Muscle layer of colon (tissue), 2 donors: ENCODE data around the gene MXRA7.

Source experiments
- H3K27ac ChIP-seq: one replicate; pipeline ENCODE4 v1.7.0; 2013; ENCODE audit warnings: low read depth, mild to moderate bottlenecking, low read length, moderate library complexity
- H3K27me3 ChIP-seq, 2 donors: one replicate each; pipeline ENCODE4 v1.7.0; 2013; ENCODE audit warnings: low read length in 2 of 2, mild to moderate bottlenecking in 2 of 2; ENCODE audit not compliant: insufficient read depth in 2 of 2, control insufficient read depth in 1 of 2
- H3K36me3 ChIP-seq: one replicate; pipeline ENCODE4 v1.7.0; 2013; ENCODE audit warnings: mild to moderate bottlenecking, low read length; ENCODE audit not compliant: insufficient read depth
- H3K4me1 ChIP-seq: one replicate; pipeline ENCODE4 v1.7.0; 2013; ENCODE audit warnings: mild to moderate bottlenecking, low read length; ENCODE audit not compliant: insufficient read depth
- H3K4me3 ChIP-seq, 2 donors: one replicate each; pipeline ENCODE4 v1.7.0; 2013; ENCODE audit warnings: low read length in 2 of 2, low read depth in 1 of 2, mild to moderate bottlenecking in 1 of 2, moderate library complexity in 1 of 2
- H3K9ac ChIP-seq: one replicate; pipeline ENCODE4 v1.7.0; 2013; ENCODE audit warnings: low read length
- H3K9me3 ChIP-seq: one replicate; pipeline ENCODE4 v1.7.0; 2013; ENCODE audit warnings: mild to moderate bottlenecking, low read length
- donor health status: abdominal sarcoma.
- donor health status: Adenocarcinoma of cecum.

MXRA7 gene

DNA sequence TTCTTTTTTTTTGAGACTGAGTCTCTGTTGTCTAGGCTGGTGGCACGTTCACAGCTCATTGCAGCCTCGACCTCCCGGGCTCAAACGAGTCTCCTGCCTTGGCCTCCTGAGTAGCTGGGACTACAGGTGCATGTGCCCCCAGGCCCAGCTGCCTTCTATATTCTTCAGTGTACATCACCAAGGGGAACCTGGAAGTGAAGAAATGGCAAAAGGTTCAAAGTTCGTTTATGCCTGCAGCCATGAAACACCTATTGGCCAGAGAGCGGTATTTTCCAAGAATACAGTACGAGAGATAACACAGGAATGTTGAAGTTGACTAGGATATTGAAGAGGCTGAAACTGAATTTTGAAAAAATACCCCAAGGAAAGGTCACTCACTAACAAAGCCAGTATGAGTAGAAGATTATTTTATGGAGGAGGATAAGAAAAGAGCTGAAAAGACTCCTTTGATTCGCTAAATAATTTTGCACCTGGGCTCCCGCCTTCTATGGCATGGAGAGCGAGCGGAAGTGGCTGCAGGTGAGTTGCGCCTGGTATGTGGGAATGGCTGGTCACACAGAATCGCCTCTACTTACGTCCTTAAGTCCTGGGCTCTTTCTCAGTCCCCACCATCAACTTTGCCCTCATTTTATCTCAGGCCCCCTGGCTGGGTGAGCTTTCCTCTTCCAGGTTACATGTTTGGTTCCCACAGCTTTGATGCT lies 77.0 kb downstream of the MXRA7 start:
- H3K36me3 ChIP-seq = no peaks in the 10 kb centered on the region
- no peaks in the 10 kb centered on the region for H3K27me3 ChIP-seq
- no peaks in the 10 kb centered on the region for H3K9me3 ChIP-seq
- H3K4me1 ChIP-seq = no peaks in the 10 kb centered on the region
- H3K4me3 ChIP-seq = no peak overlapping the region
- no peak overlapping the region for H3K27ac ChIP-seq
- H3K9ac ChIP-seq = no peak overlapping the region

DNA sequence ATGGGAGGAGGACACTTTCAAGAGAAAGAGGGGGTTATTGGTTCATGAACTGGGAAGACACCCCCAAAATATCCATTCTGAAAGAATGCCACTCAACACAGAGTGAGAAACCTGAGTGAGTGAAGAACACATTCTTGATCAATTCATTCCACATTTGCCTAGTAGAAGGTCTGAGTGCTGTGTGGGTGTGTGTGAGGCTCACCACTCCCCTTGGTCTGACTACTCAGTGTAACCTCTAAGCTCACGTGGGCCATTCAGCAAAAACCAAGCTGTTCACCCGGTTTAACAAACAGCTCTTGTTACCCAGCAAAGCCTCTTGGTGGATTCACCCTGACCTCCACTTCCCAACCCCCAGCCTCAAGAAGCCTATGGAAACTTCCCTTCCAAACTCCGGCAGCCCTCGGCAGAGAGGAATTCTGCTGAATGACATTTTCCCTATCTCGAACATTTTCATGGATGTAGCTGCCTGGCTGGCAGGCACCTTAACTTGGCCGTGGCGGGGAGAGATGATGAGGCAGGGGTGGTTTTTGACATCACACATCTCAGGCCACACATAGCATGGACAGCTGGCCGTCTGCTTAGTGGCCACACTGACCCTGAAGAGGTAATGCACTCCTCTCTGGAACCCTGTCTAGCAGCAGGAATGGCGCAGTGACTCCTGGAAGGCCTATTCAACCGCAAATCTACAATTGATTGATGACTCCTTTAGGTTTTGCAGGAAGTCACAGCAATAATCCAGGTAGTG lies 78.8 kb downstream of the MXRA7 start:
- H3K27me3 ChIP-seq = no peaks in the 10 kb centered on the region
- H3K9me3 ChIP-seq = no peaks in the 10 kb centered on the region
- H3K4me1 ChIP-seq = no peaks in the 10 kb centered on the region
- H3K4me3 ChIP-seq = no peak overlapping the region
- no peaks in the 10 kb centered on the region for H3K36me3 ChIP-seq
- no peak overlapping the region for H3K9ac ChIP-seq
- H3K27ac ChIP-seq = no peak overlapping the region

DNA sequence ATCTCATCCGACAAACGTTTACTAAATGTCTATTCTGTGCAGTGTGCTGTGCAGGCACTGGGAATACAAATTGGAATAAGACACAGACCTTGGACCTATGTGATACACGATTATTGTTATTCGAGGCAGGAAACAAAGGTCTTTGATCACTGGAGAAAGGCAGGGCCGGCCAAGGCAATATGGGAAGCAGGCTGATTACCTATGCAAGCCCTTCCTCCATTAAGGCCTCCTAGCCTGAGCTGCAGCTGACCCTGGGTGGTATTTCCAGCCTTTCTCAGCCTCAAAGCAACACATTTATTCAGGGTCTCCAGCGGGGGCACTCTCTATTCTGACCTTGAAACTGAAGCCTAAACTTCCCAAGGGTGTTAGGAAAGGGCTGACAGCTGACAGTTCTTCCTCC lies 80.6 kb downstream of the MXRA7 start:
- no peak overlapping the region for H3K4me3 ChIP-seq
- no peak overlapping the region for H3K27ac ChIP-seq
- H3K27me3 ChIP-seq = no peaks in the 10 kb centered on the region
- H3K9ac ChIP-seq = no peak overlapping the region
- no peaks in the 10 kb centered on the region for H3K9me3 ChIP-seq
- no peaks in the 10 kb centered on the region for H3K36me3 ChIP-seq
- H3K4me1 ChIP-seq = no peaks in the 10 kb centered on the region
